Neural progenitor cell (in vitro differentiated cells): ENCODE measurements around the gene CCL16. TPM values are rescaled to one million over a fixed set of nuclear protein-coding genes. Genes with fewer than 3 reads are reported as not detected.

Experiments used
- DNase-seq: peaks from one replicate; pipeline ENCODE4 v3.0.0-alpha.2; 2016; ENCODE audit warnings: low spot score
- H2AFZ ChIP-seq: fragments of 200-600 bp; sonication (generic); replicated peaks from 2 replicates; pipeline ENCODE4 v1.6.1; 2016; ENCODE audit warnings: antibody characterized with exemption
- H3F3A ChIP-seq: fragments of 200-600 bp; sonication (generic); 2 replicates; pipeline ENCODE4 v1.6.1; 2016; ENCODE audit warnings: antibody characterized with exemption, low read depth
- H3K27ac ChIP-seq: fragments of 200-600 bp; sonication (generic); 2 replicates; pipeline ENCODE4 v1.5.1; 2016; ENCODE audit warnings: mild to moderate bottlenecking
- H3K27me3 ChIP-seq: fragments of 200-600 bp; sonication (generic); 2 replicates; pipeline ENCODE4 v1.6.1; 2016; ENCODE audit warnings: mild to moderate bottlenecking, moderate library complexity
- H3K36me3 ChIP-seq: fragments of 200-600 bp; sonication (generic); 2 replicates; pipeline ENCODE4 v1.5.1; 2016
- H3K4me1 ChIP-seq: fragments of 200-600 bp; sonication (generic); 2 replicates; pipeline ENCODE4 v1.6.1; 2016; ENCODE audit warnings: mixed run types
- H3K4me2 ChIP-seq: fragments of 200-600 bp; sonication (generic); 2 replicates; pipeline ENCODE4 v1.6.1; 2016
- H3K4me3 ChIP-seq: fragments of 200-600 bp; sonication (generic); 2 replicates; pipeline ENCODE4 v1.5.1; 2016
- H3K79me2 ChIP-seq: fragments of 200-600 bp; sonication (generic); 2 replicates; pipeline ENCODE4 v1.6.1; 2016; ENCODE audit warnings: low read depth
- H3K9ac ChIP-seq: fragments of 200-600 bp; sonication (generic); 2 replicates; pipeline ENCODE4 v1.6.1; 2016
- H3K9me3 ChIP-seq: fragments of 200-600 bp; sonication (generic); 2 replicates; pipeline ENCODE4 v1.5.1; 2016; ENCODE audit warnings: low read depth
- H4K20me1 ChIP-seq: fragments of 200-600 bp; sonication (generic); 2 replicates; pipeline ENCODE4 v1.6.1; 2016; ENCODE audit warnings: low read depth
- H3K27ac Mint-ChIP-seq: 3 replicates; pipeline ENCODE4 v1.8.0; 2021; ENCODE audit warnings: mixed read lengths
- H3K27me3 Mint-ChIP-seq: 2 replicates; pipeline ENCODE4 v1.8.0; 2022; ENCODE audit warnings: low read depth, mild to moderate bottlenecking, inconsistent platforms, moderate library complexity, mixed read lengths; ENCODE audit not compliant: insufficient read depth
- H3K36me3 Mint-ChIP-seq: 3 replicates; pipeline ENCODE4 v1.8.0; 2021; ENCODE audit warnings: mixed read lengths
- H3K4me1 Mint-ChIP-seq: 3 replicates; pipeline ENCODE4 v1.8.0; 2021; ENCODE audit warnings: mixed read lengths
- H3K4me3 Mint-ChIP-seq: 3 replicates; pipeline ENCODE4 v1.8.0; 2021; ENCODE audit warnings: mild to moderate bottlenecking, moderate library complexity, mixed read lengths
- H3K9me3 Mint-ChIP-seq: 3 replicates; pipeline ENCODE4 v1.8.0; 2020; ENCODE audit warnings: mixed read lengths
- CTCF ChIP-seq: fragments of 200-600 bp; sonication (generic); IDR thresholded peaks from 2 replicates; pipeline ENCODE4 v1.5.1; 2017; ENCODE audit warnings: antibody characterized with exemption, mild to moderate bottlenecking
- EZH2 ChIP-seq: fragments of 200-600 bp; sonication (generic); IDR thresholded peaks from 2 replicates; pipeline ENCODE4 v1.6.1; 2017; ENCODE audit warnings: antibody characterized with exemption, mild to moderate bottlenecking, moderate library complexity
- EZH2phosphoT487 ChIP-seq: fragments of 200-600 bp; sonication (generic); IDR thresholded peaks from 2 replicates; pipeline ENCODE4 v1.6.1; 2017; ENCODE audit warnings: antibody characterized with exemption
- total RNA-seq: library from RNA; depleted of rRNA; stranded (reverse); fragments of >200 nt; gene quantifications from 2 replicates; pipeline ENCODE4 v1.2.3, GENCODE V29; 2015; ENCODE audit warnings: low replicate concordance

Gene CCL16
- total RNA-seq: not detected in 2 replicates

DNA sequence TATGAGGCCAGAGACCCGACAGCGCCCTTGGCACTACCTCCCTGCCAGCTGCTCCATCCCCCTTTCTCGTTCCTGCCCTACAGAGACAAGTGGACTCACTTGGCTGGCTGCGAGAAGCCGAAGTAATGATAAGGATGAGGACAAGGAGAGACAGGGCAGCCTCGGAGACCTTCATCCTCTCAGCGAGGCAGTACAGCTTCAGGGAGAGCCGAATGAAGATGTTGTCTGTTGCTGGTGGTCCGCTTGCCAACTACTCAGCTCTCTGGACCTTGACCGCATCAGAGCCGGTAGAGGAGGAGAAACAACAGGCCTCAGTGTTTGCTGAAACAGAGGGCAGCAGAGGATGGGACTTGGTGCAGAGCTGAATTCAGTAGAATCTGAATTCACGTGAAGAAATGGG, at the start of gene CCL16:
TSS of gene CCL16 (minus strand) at position 252 of the 400 bp plus-strand sequence. CDS start at position 175, 77 bp downstream.
- Histone ChIP-seq H3K9me3 (no peaks in the 10 kb centered on the region), H3K9ac (no peak within 1 kb of the TSS), H2AFZ (no peak within 1 kb of the TSS), H3K4me1 (no peaks in the 10 kb centered on the region), H3K4me3 (no peak within 1 kb of the TSS), H3F3A (no peaks in the 10 kb centered on the region), H3K27ac (no peak within 1 kb of the TSS), H3K79me2 (no peaks in the 10 kb centered on the region), H3K36me3 (no peaks in the 10 kb centered on the region), H3K4me2 (no peak within 1 kb of the TSS), H4K20me1 (no peaks in the 10 kb centered on the region), H3K27me3 (no peaks in the 10 kb centered on the region)
- H3K4me1 Mint-ChIP-seq: no peaks in the 10 kb centered on the region
- no peak within 1 kb of the TSS for H3K4me3 Mint-ChIP-seq
- peaks cover 2% of the 10 kb centered on the region for H3K9me3 Mint-ChIP-seq
- no peak for DNase-seq
- no peaks in the 10 kb centered on the region for H3K27me3 Mint-ChIP-seq
- no peak for TF ChIP-seq CTCF
- no peak for TF ChIP-seq EZH2phosphoT487
- TF ChIP-seq EZH2: no peak
- H3K36me3 Mint-ChIP-seq: no peaks in the 10 kb centered on the region
- H3K27ac Mint-ChIP-seq: no peak within 1 kb of the TSS

GRCh38 chr17:36030956-36031355, 49.7 kb upstream of the CCL16 start:
- Mint-ChIP-seq H3K27me3 (peaks cover 7% of the 10 kb centered on the region), H3K27ac (no peak overlapping the region)

DNA sequence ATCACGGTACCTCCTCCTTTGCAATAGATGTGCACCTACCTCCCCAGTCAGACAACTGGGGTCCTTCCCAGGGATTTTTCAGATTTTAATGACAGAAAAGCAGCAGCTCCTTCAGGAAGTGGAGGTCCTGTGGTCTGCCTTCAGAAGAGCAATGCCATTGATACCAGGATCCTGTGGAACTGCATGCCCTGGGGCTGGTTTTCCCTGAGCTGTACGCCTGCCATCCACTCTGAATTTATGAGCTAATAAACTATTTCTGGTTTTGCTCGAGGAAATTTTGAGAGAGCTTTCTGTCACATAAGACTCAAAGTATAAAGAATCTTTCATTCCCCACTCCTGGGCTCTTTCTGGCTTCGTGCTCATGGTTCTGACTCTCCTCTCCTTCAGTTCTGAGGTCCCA, 46.5 kb upstream of the CCL16 start:
- Histone ChIP-seq H4K20me1 (no peaks in the 10 kb centered on the region), H3K4me3 (no peak overlapping the region), H2AFZ (no peak overlapping the region), H3K4me2 (no peak overlapping the region), H3K27me3 (no peaks in the 10 kb centered on the region), H3K79me2 (no peaks in the 10 kb centered on the region), H3K36me3 (no peaks in the 10 kb centered on the region), H3K9ac (no peak overlapping the region), H3F3A (no peaks in the 10 kb centered on the region), H3K9me3 (no peaks in the 10 kb centered on the region), H3K27ac (no peak overlapping the region), H3K4me1 (peaks cover 13% of the 10 kb centered on the region)
- Mint-ChIP-seq H3K36me3 (no peaks in the 10 kb centered on the region), H3K27me3 (peaks cover 5% of the 10 kb centered on the region), H3K27ac (no peak overlapping the region), H3K9me3 (peaks cover 2% of the 10 kb centered on the region), H3K4me3 (no peak overlapping the region), H3K4me1 (peaks cover 15% of the 10 kb centered on the region)
- TF ChIP-seq CTCF (no peak), EZH2 (no peak), EZH2phosphoT487 (no peak)
- no peak for DNase-seq

More at GRCh38 chr17:36030956-36031355, 49.7 kb upstream of the CCL16 start:
- peaks cover 2% of the 10 kb centered on the region for H3K9me3 Mint-ChIP-seq
- no peaks in the 10 kb centered on the region for H3K36me3 Mint-ChIP-seq
- Histone ChIP-seq H3F3A (no peaks in the 10 kb centered on the region), H3K4me1 (peaks cover 13% of the 10 kb centered on the region), H3K4me2 (peak overlapping the region; percentile 32), H3K4me3 (no peak overlapping the region), H4K20me1 (no peaks in the 10 kb centered on the region), H2AFZ (peak overlapping the region; percentile 15), H3K9ac (no peak overlapping the region), H3K27me3 (no peaks in the 10 kb centered on the region), H3K36me3 (no peaks in the 10 kb centered on the region), H3K79me2 (no peaks in the 10 kb centered on the region), H3K27ac (no peak overlapping the region), H3K9me3 (no peaks in the 10 kb centered on the region)
- peaks cover 9% of the 10 kb centered on the region for H3K4me1 Mint-ChIP-seq
- H3K4me3 Mint-ChIP-seq: no peak overlapping the region
- TF ChIP-seq CTCF (no peak), EZH2 (no peak), EZH2phosphoT487 (no peak)
- no peak for DNase-seq
